DOHH2 (cell line): Measurements from ENCODE around the gene TICRR.

ENCODE experiments used
- H3F3A ChIP-seq: fragments of 200-600 bp; sonication (generic), shearing (Covaris generic); 2 replicates; pipeline ENCODE4 v1.6.0; 2016; ENCODE audit warnings: antibody characterized with exemption, mild to moderate bottlenecking; ENCODE audit not compliant: control insufficient read depth, insufficient read depth
- H3K27ac ChIP-seq: fragments of 200-600 bp; sonication (generic); 2 replicates; pipeline ENCODE4 v1.5.1; 2014; ENCODE audit warnings: low read depth, mild to moderate bottlenecking, low read length, moderate library complexity
- H3K27me3 ChIP-seq: fragments of 200-600 bp; sonication (generic); 2 replicates; pipeline ENCODE4 v1.6.1; 2014; ENCODE audit warnings: mild to moderate bottlenecking, low read length, mixed read lengths; ENCODE audit not compliant: control insufficient read depth
- H3K36me3 ChIP-seq: fragments of 200-600 bp; sonication (generic); 2 replicates; pipeline ENCODE4 v1.6.1; 2014; ENCODE audit warnings: mild to moderate bottlenecking, low read length, moderate library complexity, mixed read lengths; ENCODE audit not compliant: control insufficient read depth
- H3K4me1 ChIP-seq: fragments of 200-600 bp; sonication (generic); 2 replicates; pipeline ENCODE4 v1.6.1; 2014; ENCODE audit warnings: mild to moderate bottlenecking, low read length, mixed read lengths; ENCODE audit not compliant: control insufficient read depth
- H3K4me2 ChIP-seq: fragments of 200-600 bp; sonication (generic); 2 replicates; pipeline ENCODE4 v1.6.0; 2014; ENCODE audit warnings: mild to moderate bottlenecking, low read length, moderate library complexity
- H3K4me3 ChIP-seq: fragments of 200-600 bp; sonication (generic); 2 replicates; pipeline ENCODE4 v1.5.1; 2014; ENCODE audit warnings: mild to moderate bottlenecking, low read length, mixed read lengths
- H3K79me2 ChIP-seq: fragments of 200-600 bp; sonication (generic); 2 replicates; pipeline ENCODE4 v1.6.1; 2014; ENCODE audit warnings: mild to moderate bottlenecking, low read length, mixed read lengths; ENCODE audit not compliant: control insufficient read depth
- H3K9me2 ChIP-seq: fragments of 200-600 bp; sonication (generic); replicated peaks from 2 replicates; pipeline ENCODE4 v1.6.1; 2014; ENCODE audit warnings: mild to moderate bottlenecking, low read length, mixed read lengths; ENCODE audit not compliant: control insufficient read depth
- H3K9me3 ChIP-seq: fragments of 200-600 bp; sonication (generic); 2 replicates; pipeline ENCODE4 v1.6.1; 2014; ENCODE audit warnings: antibody characterized with exemption, low read length, mixed read lengths; ENCODE audit not compliant: control insufficient read depth, insufficient read depth
- H4K20me1 ChIP-seq: fragments of 200-600 bp; sonication (generic); 2 replicates; pipeline ENCODE4 v1.6.0; 2014; ENCODE audit warnings: low read depth, mild to moderate bottlenecking, antibody characterized with exemption, low read length, moderate library complexity; ENCODE audit not compliant: control insufficient read depth, insufficient read depth
- CTCF ChIP-seq: fragments of 200-600 bp; sonication (generic); IDR thresholded peaks from one replicate; pipeline ENCODE4 v1.5.1; 2014; ENCODE audit warnings: antibody characterized with exemption, mild to moderate bottlenecking, low read depth, low read length; ENCODE audit not compliant: poor library complexity, severe bottlenecking
- EZH2phosphoT487 ChIP-seq: fragments of 200-600 bp; sonication (generic); IDR thresholded peaks from 2 replicates; pipeline ENCODE4 v1.6.1; 2017; ENCODE audit warnings: borderline replicate concordance, mild to moderate bottlenecking, antibody characterized with exemption, low read length, moderate library complexity, mixed read lengths

Gene TICRR

GRCh38 chr15:89586651-89587050, 11.4 kb downstream of the TICRR start:
- Histone ChIP-seq H3K79me2 (peaks cover 85% of the 10 kb centered on the region), H3K27ac (no peak overlapping the region), H3K4me3 (no peak overlapping the region), H3K4me1 (peaks cover 2% of the 10 kb centered on the region), H4K20me1 (peaks cover 11% of the 10 kb centered on the region; the same call in 1 of the 2 replicates), H3K27me3 (no peaks in the 10 kb centered on the region), H3K9me2 (no peaks in the 10 kb centered on the region), H3K9me3 (no peaks in the 10 kb centered on the region), H3K4me2 (no peak overlapping the region), H3F3A (no peaks in the 10 kb centered on the region), H3K36me3 (peaks cover 92% of the 10 kb centered on the region)
- TF ChIP-seq EZH2phosphoT487 (no peak), CTCF (no peak)

GRCh38 chr15:89587955-89588354, 12.7 kb downstream of the TICRR start:
- H3K9me3 ChIP-seq, result no peaks in the 10 kb centered on the region
- H4K20me1 ChIP-seq, result peaks cover 11% of the 10 kb centered on the region; the same call in 1 of the 2 replicates
- no peak overlapping the region for H3K4me3 ChIP-seq
- H3K27ac ChIP-seq, result no peak overlapping the region
- H3K4me1 ChIP-seq, result no peaks in the 10 kb centered on the region
- no peaks in the 10 kb centered on the region for H3F3A ChIP-seq
- H3K27me3 ChIP-seq, result no peaks in the 10 kb centered on the region
- no peak overlapping the region for H3K4me2 ChIP-seq
- H3K9me2 ChIP-seq, result no peaks in the 10 kb centered on the region
- peaks cover 91% of the 10 kb centered on the region for H3K36me3 ChIP-seq
- TF ChIP-seq EZH2phosphoT487 (no peak), CTCF (no peak)
- H3K79me2 ChIP-seq, result peaks cover 72% of the 10 kb centered on the region

- H3K79me2 ChIP-seq, result peaks cover 47% of the 10 kb centered on the region
- no peaks in the 10 kb centered on the region for H3K27me3 ChIP-seq
- no peaks in the 10 kb centered on the region for H3K4me1 ChIP-seq
- no peaks in the 10 kb centered on the region for H3K9me3 ChIP-seq
- no peak overlapping the region for H3K4me2 ChIP-seq
- TF ChIP-seq EZH2phosphoT487 (no peak), CTCF (no peak)
- H3F3A ChIP-seq, result no peaks in the 10 kb centered on the region
- H3K27ac ChIP-seq, result no peak overlapping the region
- peaks cover 5% of the 10 kb centered on the region; the same call in 1 of the 2 replicates for H4K20me1 ChIP-seq
- peaks cover 90% of the 10 kb centered on the region for H3K36me3 ChIP-seq
- no peaks in the 10 kb centered on the region for H3K9me2 ChIP-seq
- H3K4me3 ChIP-seq, result no peak overlapping the region
These were observed 16.6 kb downstream of the TICRR start for GRCh38 chr15:89591834-89592233.

- H3K9me2 ChIP-seq, result no peaks in the 10 kb centered on the region
- H3K27ac ChIP-seq, result no peak overlapping the region
- H3K9me3 ChIP-seq, result no peaks in the 10 kb centered on the region
- no peak overlapping the region for H3K4me3 ChIP-seq
- H3K4me1 ChIP-seq, result no peaks in the 10 kb centered on the region
- peaks cover 42% of the 10 kb centered on the region for H3K79me2 ChIP-seq
- no peaks in the 10 kb centered on the region for H3K27me3 ChIP-seq
- H3K4me2 ChIP-seq, result no peak overlapping the region
- no peak for TF ChIP-seq EZH2phosphoT487
- no peak for TF ChIP-seq CTCF
- peaks cover 90% of the 10 kb centered on the region for H3K36me3 ChIP-seq
- no peaks in the 10 kb centered on the region for H3F3A ChIP-seq
- no peaks in the 10 kb centered on the region for H4K20me1 ChIP-seq
These were observed 17.7 kb downstream of the TICRR start for GRCh38 chr15:89593018-89593417.
